Astrocyte of the spinal cord (primary cell): ENCODE results near the gene BPIFB3.

Experiments used
- DNase-seq: peaks from one replicate; pipeline ENCODE4 v3.0.0; 2011; ENCODE audit warnings: low read depth, low spot score
- H3K4me3 ChIP-seq: 2 replicates; pipeline ENCODE4 v1.5.1; 2011; ENCODE audit warnings: low read depth, mild to moderate bottlenecking, low read length, moderate library complexity
- in situ Hi-C: cut with HindIII; loops from 2 replicates; pipeline ENCODE4 v1.10.0; 2017; ENCODE audit warnings: low sequenced_read_pairs
- TF ChIP-seq, protein P1 (sequence below): IDR thresholded peaks from 2 replicates; pipeline ENCODE4 v1.5.1; 2012; ENCODE audit warnings: low read depth, mild to moderate bottlenecking, low read length, inconsistent platforms

Gene BPIFB3

DNA sequence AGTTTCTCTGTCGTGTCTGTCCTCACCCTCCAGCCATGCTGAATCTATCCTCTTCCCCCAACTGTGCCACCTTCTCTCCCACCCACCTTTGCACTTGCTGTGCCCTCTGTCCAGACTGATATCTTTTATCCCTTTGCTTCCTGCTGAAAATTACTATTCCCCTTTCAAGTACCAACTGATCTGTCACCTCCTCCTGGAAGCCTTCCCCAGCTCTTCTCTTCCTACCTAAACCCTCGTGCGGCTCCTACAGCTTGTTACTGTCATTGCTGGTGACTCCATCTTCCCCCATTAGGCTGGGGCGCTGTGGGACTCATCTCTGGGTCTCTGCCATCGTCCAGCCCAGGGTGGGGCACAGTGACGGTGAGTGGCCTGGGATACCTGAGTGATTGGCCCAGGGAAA is 21.1 kb upstream of the BPIFB3 start:
- H3K4me3 ChIP-seq = no peak overlapping the region
- DNase-seq = no peak
- TF ChIP-seq, protein P1, sequence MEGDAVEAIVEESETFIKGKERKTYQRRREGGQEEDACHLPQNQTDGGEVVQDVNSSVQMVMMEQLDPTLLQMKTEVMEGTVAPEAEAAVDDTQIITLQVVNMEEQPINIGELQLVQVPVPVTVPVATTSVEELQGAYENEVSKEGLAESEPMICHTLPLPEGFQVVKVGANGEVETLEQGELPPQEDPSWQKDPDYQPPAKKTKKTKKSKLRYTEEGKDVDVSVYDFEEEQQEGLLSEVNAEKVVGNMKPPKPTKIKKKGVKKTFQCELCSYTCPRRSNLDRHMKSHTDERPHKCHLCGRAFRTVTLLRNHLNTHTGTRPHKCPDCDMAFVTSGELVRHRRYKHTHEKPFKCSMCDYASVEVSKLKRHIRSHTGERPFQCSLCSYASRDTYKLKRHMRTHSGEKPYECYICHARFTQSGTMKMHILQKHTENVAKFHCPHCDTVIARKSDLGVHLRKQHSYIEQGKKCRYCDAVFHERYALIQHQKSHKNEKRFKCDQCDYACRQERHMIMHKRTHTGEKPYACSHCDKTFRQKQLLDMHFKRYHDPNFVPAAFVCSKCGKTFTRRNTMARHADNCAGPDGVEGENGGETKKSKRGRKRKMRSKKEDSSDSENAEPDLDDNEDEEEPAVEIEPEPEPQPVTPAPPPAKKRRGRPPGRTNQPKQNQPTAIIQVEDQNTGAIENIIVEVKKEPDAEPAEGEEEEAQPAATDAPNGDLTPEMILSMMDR = no peak
- in situ Hi-C loops = no loop called here

DNA sequence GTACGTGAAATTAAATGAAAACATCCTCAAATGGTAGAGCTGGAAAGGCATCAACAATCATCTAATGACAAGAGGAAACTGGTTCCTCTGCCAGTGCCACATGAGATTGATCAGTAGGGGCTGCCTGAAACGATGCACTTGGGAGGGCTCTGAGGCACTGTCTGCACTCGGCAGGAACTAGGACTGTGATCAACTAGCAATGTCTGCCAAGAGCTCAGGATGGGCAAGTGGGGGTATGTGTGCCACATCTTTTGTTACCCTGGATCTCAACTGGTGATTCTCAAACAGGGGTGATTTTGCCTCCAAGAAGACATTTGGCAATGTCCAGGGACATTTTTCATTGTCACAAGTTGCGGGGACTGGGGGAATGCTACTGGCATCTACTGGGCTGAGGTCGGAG is 20.3 kb upstream of the BPIFB3 start:
- TF ChIP-seq, protein P1 = no peak
- no peak overlapping the region for H3K4me3 ChIP-seq
- in situ Hi-C loops = no loop called here
- no peak for DNase-seq

GRCh38 chr20:33034115-33034514 is 19.6 kb upstream of the BPIFB3 start:
- no peak for DNase-seq
- in situ Hi-C loops = no loop called here
- TF ChIP-seq, protein P1 = no peak
- H3K4me3 ChIP-seq = no peak overlapping the region

DNA sequence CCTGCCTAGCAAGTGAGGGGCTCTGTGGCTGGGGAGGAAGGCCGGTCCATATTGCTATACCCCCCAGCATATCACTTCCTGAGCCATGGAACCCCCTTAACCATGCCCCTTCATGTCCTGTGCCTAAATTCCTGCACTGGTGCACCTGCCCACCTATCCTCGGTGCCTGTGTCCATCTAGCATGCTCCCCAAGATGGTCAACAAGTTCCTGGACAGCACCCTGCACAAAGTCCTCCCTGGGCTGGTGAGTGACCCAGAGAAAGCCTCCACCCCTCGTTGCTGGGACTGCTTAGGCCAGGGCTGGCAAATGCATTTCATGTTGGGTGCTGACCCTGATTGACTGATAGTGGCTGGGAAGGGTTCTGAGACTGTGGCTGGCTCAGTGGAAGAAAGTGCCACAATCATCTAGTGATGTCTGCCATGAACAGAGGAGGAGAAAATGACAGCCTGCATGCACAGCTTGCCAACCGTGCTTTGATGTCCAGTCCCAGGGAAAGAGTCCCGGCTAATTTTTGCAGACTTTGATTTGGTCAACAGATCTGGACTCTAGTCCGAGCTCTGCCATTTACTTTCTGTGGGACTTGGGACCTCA is 18.7 kb upstream of the BPIFB3 start:
- in situ Hi-C loops = no loop called here
- DNase-seq = no peak
- TF ChIP-seq, protein P1 = no peak
- no peak overlapping the region for H3K4me3 ChIP-seq

- in situ Hi-C loops = no loop called here
- H3K4me3 ChIP-seq = no peak overlapping the region
- TF ChIP-seq, protein P1 = no peak
- no peak for DNase-seq
These were observed 16.2 kb upstream of the BPIFB3 start for GRCh38 chr20:33037456-33037855.

GRCh38 chr20:33038243-33038642 is 15.5 kb upstream of the BPIFB3 start:
- no peak for DNase-seq
- no peak overlapping the region for H3K4me3 ChIP-seq
- TF ChIP-seq, protein P1 = no peak
- in situ Hi-C loops = no loop called here

GRCh38 chr20:33042430-33042829 is 11.3 kb upstream of the BPIFB3 start:
- no peak overlapping the region for H3K4me3 ChIP-seq
- in situ Hi-C loops = no loop called here
- TF ChIP-seq, protein P1 = no peak
- no peak for DNase-seq
